NCI-H2196 treated with DMSO at 0.1 percent for 48 hours (cell line): ENCODE results near the gene PLB1.

Experiments used
- DNase-seq: peaks from one replicate; lab custom pipeline; 2025; ENCODE audit not compliant: unreplicated experiment; lab: John Stamatoyannopoulos, UW

PLB1 gene

DNA sequence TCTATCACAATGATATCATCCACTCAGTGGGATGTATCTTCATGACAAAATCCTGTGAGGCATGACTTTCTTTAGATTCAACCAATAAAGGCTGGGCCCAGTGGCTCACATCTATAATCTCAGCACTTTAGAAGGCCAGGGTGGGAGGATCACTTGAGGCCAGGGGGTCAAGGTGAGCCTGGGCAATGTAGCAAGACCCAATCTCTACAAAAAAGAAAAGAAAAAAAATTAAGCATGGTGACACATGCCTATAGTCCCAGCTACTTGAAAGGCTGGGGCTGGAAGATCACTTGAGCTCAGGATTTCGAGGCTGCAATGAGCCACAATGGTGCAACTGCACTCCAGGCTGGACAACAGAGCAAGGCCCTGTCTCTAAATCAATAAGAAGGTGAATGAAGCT is 68.0 kb downstream of the PLB1 start:
- DNase-seq, result no peak

DNA sequence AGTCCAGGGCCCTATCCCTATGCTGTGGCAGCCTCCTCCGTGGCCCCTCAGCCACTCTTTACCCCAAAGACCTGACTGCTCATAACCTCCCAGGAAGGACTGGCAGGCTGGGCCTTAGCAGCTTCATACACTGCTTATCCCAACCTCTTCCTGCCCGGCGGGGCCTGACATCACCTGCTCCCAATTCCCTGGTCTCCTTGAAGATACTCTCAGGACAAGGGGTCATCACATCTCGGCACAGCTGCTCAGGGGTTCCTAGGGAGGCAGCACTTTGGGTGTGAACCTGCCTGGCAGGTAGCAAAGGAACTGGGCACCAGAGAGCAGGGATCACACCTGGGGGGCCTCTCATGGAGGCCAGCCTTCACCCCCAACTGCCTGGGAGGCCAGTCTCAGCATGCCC is 68.5 kb downstream of the PLB1 start:
- DNase-seq, result no peak

DNA sequence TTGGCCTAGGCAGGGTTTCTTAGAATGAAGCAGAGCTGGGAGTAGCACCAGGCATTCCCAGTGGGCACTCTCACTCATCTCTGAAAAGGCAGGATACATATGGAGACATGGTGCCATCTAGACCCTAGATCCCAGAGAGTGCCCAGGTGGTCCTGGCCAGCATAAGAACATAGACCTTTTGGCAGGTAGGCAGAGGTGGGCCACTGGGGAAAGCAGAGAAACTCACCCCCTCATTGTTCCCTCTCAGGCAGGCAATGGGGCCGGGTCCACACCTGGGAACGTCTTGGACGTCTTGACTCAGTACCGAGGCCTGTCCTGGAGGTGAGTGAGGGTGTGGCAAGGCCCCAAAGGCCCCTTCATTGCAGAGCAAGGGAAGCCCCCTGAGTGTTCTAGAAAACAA is 69.2 kb downstream of the PLB1 start:
- no peak for DNase-seq

DNA sequence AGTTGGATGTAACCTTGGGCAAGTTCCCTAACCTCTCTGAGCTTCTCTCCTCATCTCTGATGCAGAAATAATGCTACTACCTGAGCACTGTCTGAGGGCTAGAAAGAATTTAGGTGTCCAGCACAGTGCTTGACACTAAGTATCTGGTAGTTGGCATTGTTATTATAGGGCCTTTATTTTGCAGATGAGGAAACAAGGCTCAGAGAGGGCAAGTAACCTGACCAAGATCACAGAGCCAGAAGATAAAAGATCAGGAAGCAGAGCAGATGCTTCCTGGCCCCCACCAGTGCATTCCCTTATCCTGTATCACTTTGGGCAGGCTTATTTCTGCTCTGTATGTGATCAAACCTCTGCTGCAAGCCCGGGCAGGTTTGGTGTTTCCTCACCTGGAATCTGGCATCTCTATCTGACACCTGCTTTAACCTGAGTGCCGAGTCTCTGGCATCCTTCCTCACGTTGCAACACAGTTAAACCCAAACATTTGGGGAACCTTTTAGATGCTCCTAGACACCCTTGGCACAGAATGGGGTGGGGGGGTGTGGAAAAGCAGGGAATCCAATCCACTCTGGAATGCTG is 69.9 kb downstream of the PLB1 start:
- peak; percentile 47 for DNase-seq

DNA sequence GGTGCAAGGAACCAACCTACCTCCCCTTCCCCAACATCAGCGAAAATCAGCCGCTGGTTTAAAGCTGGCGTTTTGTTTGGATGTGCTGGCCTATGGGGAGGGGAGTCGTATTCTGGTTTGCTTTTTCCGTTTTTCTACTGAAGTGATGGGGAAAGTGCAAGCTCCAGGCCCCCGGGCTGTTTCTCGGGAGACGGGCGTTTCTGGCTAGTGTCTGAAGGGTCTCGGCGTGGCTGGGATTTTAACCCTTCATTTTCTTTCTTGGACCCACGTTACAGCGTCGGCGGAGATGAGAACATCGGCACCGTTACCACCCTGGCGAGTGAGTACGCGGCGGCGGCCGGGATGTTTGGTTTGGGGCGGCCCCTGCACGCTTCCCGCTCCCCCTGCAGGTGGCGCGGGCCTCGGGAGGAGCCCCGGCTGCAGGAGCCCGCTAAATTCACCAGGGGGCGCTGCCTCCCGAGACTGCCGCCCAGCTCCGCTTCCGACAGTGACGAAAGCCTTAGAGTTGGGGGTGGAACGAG is 70.7 kb downstream of the PLB1 start:
- DNase-seq, result peak; percentile 83

DNA sequence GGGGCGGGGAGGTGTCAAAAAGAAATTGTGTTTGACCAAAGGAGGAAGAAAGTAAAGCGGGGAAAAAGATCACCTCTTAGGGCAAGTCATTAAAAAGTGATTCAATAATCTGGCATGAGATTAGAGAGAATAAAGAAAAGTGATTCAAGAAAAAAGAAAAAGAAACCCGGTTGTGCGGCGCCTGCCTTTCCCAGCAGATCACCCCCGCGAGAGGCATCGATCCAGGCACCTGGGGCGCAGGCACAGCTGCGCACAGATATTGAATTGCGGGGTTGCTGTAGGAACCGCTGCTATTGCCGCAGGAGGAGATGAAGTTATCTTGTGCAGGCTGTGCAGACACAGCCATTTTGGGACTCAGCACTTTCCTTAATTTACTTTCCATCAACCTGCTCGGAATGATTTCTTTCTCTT is 71.2 kb downstream of the PLB1 start:
- no peak for DNase-seq

DNA sequence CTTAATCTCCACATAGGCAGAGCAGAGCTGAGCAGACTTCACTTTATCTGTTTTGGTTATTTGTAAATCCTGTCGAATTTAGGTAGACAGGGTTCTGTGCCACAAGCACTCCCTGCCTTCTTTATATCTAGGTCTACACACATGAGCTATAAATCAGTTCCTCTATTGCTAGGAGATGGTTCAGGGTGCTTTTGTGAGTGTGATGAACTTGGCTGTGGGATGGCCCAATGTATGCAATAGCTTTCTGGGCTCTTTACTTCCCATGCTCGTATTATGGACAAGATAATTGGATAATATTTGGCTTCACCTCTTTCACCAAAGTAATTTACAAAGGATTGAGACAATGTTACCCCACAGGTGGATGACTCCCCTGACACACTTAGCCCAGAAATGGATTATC is 72.2 kb downstream of the PLB1 start:
- no peak for DNase-seq

DNA sequence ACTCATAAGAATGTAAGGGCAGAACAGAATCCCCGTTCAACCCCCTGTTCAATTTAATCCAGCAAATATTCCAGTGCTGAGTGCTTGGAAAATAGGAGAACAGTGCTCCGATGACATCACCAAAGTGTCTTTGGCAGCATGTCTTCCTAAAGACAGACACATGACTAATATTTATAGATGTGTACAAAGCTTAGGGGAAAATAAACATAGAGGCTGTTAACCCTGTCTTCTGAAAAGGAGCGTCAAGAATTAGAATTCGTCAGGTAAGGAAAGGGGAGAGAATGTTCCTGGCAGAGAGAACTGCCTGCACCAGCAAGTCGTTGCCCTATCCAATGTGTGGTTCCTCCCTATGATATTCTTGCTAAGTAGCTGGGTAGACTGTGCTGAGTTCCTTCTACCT is 72.7 kb downstream of the PLB1 start:
- no peak for DNase-seq

DNA sequence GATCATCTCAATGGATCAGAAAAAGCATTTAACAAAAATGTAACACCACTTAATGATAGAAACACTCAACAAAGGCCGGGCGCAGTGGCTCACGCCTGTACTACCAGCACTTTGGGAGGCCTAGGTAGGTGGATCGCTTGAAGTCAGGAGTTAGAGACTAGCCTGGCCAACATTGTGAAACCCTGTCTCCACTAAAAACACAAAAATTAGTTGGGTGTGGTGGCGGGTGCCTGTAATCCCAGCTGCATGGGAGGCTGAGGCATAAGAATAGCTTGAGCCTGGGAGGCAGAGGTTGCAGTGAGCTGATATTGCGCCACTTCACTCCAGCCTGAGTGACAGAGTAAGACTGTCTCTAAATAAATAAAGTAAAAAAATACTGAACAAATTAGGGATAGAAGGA is 74.6 kb downstream of the PLB1 start:
- no peak for DNase-seq

DNA sequence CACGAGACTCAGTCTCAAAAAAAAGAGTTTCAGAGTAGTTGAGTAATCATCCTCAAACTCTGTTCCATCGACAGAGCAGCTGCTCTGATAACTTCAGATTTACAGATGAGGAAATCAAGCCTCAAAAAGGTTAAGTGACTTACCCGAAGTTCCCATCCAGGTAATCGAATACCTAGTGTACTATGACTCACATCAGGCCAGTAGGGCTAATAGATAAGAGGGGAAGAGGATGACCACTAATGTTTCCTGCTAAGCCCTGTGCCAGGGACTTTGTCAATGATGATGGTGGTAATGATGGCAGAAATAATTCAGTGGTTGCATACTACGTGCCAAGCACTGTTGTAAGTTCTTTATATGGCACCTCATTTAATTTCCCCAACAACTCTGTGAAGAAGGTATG is 80.9 kb downstream of the PLB1 start:
- DNase-seq, result no peak

DNA sequence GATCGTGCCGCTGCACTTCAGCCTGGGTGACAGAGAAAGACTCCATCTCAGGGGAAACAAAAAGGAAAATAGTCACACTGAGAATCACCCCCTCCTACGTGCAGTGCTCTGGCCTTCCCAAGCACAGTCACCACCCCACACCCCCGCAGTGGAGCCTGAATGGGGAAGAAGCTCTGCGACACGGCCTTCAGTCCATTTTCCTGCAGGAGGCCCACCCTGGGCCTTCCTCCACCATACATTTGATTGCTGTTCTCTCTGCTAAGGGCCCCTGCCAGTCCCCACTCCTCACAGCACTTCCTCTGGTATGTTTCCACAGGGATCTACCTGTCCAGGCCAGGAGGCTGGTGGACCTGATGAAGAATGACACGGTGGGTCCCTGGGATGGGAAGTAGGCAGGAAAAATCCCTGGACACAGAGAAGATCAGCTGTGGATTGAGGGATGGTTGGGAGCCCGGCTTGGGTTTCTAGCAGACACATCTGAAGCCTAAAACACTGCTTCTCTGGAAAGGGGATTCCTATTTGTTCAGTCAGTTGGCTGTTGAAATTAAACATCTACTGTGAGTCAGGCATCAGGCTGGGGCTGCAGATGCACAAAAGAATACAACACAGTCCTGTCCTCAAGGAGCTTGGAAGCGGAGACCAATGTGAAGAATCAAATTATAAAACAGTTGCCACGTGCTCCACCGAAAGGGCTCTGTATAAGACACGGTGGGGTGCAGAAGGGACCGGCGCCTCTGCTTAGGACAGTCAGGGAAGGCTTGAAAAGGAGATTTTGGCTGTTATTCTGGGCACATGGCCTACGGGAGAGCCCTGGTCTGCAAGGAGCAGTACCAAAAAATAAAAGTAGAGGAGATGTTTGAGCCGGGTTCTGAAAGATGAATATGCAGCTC is 82.2 kb downstream of the PLB1 start:
- no peak for DNase-seq

DNA sequence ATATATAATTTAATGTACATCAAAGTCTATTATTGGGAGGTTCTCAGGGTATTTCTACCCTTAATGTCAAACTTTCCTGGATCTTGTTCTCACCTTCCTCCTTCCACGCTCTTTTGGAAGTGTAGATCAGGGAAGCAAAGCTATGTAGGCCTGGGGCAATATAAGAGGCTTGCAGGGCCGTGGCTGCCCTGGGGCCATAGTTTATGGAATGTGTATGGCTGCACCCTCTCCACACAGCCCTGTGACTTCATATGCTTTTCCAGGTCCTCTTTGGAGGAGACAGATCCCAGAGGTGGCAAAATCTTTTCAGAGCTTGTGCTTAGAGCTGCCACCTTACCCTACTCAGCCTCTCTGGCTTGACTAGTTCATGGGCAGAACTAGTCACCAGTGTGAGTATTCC is 82.9 kb downstream of the PLB1 start:
- no peak for DNase-seq

DNA sequence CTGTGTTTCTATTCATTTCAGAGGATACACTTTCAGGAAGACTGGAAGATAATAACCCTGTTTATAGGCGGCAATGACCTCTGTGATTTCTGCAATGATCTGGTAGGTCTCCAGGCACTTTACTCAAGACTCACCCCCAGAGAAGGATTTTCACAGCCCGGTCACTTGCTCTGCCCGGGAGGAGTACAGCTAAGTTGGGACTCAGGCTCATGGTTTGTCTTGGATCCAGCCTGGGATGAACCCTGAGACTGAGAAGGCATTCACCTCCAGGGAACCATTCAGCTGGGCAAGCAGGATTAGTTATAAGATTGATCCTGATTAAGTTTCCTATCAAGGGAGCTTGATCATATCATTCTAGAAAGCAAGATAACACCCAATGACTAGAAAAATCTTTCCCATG is 83.7 kb downstream of the PLB1 start:
- DNase-seq, result no peak

DNA sequence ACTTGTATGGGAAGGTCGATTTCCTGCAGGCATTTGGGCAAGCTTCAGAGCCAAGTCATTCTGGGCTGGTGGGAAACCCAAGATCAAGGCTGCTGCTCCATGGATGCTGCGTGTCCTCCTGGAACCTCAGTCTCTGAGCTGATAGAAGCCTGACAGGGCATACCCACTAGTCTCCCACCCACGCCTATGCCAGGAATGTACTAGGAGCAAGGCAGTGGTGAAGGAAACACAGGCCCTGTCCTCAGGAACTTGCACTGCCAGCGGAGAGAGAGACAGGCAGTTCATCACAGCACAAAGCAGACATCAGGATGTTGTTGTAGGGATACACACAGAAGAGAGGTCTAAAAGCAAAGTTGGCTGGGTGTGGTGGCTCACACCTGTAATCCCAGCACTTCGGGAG is 84.2 kb downstream of the PLB1 start:
- no peak for DNase-seq

DNA sequence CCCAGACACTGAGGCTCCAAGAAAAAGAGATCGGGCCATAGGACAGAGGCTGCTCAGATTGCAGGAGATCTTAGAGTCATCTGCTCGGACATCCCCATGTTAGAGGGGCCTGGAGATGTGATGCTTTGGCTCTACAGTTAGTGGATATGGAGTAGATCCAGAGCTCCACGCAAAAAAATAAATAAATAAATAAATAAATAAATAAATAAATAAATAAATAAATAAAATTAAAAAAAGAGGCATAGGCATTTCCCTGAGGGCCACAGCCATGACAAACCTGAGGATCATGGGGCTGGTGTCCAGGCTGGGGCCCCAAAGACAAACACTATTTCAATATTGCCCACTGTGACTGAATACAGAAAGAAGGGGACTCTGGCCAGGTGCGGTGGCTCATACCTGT is 85.5 kb downstream of the PLB1 start:
- DNase-seq, result no peak

DNA sequence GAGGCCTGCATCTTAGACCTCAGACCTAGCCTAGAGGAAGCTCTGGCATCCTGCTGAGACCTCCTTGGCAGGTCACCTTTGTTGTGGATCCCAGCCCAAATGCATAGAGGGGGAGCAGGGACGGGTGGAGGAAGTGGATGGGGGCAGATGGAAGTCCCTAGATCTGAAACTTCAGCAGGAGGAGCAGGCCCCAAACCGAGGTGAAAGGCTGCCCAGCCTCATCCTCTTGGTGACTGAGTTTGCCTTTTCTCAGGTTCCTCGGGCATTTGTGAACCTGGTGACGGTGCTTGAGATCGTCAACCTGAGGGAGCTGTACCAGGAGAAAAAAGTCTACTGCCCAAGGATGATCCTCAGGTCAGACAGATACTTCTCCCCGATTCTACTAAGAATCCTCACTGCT is 86.3 kb downstream of the PLB1 start:
- no peak for DNase-seq

DNA sequence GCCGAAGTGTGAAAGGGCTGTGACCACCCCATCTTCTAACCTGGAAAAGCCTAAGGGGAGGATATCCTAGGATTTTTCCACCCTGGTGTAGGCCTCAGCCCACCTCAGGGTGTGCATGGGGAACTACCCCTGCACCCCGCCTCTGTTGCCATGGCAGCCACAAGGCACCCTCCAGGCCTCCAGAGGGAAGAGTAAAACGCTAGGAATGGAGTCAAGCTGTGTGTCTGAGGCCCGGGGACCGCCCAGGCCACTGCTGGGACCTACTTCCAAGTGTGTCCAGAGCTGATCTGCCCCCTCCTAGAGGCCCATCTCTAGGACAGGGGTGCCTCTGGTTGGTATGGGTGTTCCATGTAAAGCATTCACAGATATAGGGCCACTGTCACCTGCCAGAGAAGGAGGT is 86.7 kb downstream of the PLB1 start:
- DNase-seq, result no peak

DNA sequence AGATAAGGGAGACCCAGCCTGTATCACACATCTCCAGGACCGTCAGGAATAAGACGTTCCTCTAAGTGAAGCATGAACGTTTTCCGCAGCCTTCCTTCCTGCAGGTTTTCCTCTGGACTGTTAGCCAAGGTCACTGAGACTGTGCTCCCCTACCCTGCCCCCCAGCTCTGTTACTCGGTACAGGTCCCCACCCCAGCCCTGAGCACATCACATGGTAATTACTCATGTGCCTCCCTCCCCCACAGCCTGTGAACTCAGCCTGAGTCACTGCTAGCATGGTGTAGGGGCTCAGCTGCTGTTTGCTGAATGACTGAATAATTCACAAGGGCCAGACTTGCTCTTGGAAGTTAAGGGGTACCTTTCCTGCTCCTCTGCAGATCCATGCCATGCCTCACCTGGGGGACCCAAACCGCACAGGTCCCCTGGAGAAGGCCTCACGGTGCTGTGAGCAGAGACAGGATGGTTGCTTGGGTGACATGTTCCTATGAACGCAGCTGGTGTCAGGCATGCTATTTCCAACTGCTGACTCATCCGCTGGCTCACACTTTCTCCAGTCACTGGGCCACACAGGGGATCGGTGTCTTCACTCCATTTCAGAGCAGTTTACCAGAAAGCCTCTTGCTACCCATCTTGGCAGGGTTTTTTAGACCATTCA is 88.2 kb downstream of the PLB1 start:
- peak; percentile 15 for DNase-seq

DNA sequence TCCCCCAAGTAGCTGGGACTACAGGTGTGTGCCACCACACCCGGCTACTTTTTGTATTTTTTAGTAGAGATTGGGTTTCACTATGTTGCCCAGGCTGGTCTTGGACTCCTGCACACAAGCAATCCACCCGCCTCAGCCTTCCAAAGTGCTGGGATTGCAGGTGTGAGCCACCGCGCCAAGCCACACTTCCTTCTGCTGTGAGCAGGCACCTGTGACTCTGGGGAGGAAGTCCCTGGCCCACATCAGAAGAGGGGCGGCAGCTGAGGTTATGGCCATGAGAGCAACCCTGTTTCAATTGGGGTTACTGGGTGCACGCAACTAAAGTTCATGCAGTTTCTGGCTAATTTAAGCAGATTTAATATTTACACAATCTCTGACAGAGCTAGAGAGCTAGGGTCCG is 91.0 kb downstream of the PLB1 start:
- DNase-seq, result no peak

DNA sequence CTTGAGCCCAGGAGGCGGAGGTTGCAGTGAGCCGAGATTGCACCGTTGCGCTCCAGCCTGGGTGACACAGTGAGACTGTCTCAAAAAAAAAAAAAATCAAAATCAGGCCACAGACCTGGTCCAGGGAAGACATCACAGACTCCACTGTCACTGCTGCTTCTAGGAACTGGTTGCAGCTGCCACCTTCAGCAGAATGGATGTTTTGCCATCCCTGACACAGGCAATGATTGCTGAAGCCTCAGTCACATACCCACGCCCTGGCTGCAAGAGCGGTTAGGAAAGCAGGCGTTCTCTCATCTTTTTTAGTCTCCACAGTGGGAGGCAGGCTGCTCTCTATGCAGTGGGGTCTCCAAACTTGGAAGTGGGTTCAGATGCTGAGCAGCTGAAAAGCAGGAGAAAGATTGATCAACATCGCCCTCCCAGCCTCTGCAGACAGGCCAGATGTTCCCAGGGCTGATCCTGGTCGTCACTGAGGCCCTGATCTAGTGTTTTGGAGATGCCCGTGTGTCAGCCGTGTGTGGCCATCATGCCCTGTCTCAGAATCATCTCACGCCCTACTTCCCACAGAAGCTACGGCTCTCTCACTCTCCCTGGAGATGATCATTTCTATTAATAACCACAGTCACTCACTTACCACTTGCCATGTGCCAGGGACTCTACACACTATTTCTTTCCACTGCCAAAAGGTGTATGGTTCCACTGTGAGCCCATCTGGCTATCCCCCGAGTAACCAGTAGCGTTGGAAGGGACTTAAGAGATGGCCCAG is 91.8 kb downstream of the PLB1 start:
- no peak for DNase-seq

DNA sequence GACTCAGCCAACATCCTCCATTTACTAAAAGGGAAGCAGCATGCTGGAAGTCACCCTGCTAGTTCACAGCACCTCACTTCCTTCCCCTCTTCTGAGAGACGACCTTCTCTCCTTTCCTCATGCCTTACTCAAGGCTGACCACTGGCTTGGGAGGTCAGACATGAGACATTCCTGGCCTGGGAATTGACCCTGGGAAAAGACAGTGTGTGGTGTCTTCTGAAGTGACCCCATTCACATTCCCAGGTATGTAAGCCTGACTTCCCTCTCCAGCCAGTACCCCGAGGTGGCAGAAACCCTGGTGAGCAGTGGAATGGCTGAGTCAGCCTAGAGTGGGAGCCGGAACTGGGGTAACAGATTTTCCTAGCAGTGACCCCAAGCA is 92.4 kb downstream of the PLB1 start:
- no peak for DNase-seq
